HuH-7.5 (cell line): ENCODE results near the gene TAOK2.
"Not testable (repeated sequence)": the region's sequence is repeated elsewhere in the genome, so short reads cannot be mapped to it uniquely, and the experiment has no call there.

Experiments used
- DNase-seq: peaks from one replicate; pipeline ENCODE4 v3.0.0; 2011; ENCODE audit warnings: low spot score

Gene TAOK2

GRCh38 chr16:30023586-30023985 is 49.9 kb downstream of the TAOK2 start:
- DNase-seq, result no peak

GRCh38 chr16:30024451-30024850 is 50.8 kb downstream of the TAOK2 start:
- no peak for DNase-seq

DNA sequence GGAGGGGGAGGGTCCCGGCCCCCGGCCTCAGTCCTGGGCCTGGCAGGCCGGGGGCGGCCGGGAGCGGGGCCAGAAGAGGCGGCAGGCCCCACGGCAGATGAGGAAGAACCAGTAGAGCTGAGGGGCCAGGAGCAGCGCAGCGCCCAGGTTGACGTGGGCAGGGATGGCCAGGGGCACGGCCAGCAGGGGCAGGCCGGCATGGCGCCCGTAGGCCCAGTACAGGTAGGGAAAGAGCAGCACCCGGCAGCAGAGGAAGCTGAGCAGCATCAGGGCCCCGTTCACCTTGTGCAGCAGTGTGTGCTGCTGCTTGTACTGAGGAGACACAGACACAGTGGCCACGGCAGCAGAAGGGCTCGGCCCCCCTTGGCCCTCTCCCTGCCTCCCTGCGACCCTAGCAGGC is 51.5 kb downstream of the TAOK2 start:
- no peak for DNase-seq

DNA sequence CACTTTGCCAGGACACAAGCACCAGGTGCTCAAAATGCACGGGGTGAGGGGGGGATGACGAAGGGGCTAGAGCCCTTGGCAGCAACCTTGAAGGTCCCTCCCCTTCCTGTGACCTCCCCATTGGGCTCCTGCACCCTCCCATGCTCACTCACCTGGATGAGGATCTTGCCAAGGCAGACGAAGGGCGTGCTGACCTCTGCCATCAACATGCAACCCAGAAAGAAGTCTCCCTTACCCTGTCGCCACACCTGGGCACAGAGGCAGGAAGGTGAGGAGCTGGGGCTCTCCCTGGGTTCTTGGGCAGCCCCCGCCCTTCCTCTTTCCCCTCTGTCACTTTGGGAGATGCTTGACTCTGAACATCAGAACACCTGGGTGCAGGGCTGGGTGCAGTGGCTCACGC is 51.9 kb downstream of the TAOK2 start:
- no peak for DNase-seq

GRCh38 chr16:30026449-30026848 is 52.8 kb downstream of the TAOK2 start:
- no peak for DNase-seq

DNA sequence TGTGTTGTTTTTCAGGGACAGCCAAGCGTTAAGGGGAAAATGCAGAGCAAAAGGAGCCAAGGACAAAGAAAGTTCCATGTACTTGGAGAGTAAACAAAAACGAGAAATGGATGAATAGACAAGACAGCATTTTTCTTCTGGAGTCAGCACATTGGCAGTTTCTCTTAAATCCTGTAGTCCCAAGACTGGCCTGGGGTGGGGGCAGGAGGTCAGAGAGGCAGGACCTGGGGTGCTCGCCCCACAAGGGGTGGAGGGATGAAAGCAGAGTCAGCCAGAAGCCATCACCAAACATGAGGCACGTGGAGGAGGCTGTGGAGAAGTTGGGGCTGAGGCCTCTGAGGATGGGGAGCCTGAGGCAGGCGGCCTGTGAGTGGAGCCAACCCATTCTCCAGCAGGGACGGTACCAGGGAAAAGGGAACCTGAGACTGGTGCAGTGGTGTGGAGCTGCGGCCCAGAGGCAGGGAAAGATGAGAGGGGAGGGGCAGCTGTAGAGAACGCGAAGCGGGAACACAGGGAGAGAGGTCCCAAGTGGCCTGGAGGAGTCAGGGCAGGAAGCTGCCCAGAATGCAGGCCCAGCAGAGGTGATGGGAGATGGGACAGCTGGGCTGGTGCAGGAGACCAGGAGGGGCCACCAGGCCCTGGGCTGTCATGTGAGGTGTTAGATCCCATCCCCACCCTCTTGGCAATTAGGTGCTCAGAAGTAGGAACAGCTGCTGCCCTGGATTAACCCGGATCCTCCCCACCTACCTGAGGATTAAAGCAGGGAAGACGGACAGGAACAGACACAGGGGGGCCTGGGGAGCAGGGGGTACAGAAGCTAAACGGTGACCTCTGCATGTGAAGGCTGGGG is 54.1 kb downstream of the TAOK2 start:
- DNase-seq, result no peak

- no peak for DNase-seq
These were observed 54.9 kb downstream of the TAOK2 start for GRCh38 chr16:30028438-30029076.

GRCh38 chr16:30030011-30030685 is 56.5 kb downstream of the TAOK2 start:
- no peak for DNase-seq

GRCh38 chr16:30030841-30031413 is 57.3 kb downstream of the TAOK2 start, which contains the start of gene TLCD3B:
TLCD3B (minus strand) TSS chr16:30031271; CDS start chr16:30030527, 744 bp downstream.
- no peak for DNase-seq

- no peak for DNase-seq
These were observed 57.8 kb downstream of the TAOK2 start for GRCh38 chr16:30031477-30031918.

GRCh38 chr16:30032083-30032819 is 58.6 kb downstream of the TAOK2 start:
- peak; percentile 63 for DNase-seq

DNA sequence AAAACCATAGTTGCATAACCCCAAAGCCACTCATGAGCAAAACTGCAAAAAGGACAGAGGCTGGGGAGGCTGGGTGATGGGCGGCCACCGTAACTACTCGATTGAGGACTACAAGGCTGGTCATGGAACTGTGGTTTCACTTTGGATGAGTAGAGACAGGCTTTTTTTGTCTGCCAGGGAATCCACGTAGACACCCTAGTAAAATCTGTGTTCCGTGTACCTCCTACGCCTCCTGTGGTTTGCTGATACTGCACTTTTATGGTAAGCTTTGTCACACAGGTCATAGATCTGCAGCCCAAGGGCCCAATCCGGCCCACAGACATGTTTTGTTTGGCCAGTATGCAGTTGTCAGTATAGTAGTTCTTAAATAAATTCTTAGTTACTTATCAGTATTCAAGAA is 59.6 kb downstream of the TAOK2 start:
- no peak for DNase-seq

- no peak for DNase-seq
These were observed 66.6 kb downstream of the TAOK2 start for GRCh38 chr16:30040221-30040620.

- DNase-seq, result not testable (repeated sequence)
These were observed 67.0 kb downstream of the TAOK2 start for GRCh38 chr16:30040690-30041089.

GRCh38 chr16:30041841-30042240 is 68.2 kb downstream of the TAOK2 start:
- no peak for DNase-seq
